GM12873 (cell line): ENCODE results near the gene DNPH1.

Experiments
- TF ChIP-seq, protein P1 (sequence below): IDR thresholded peaks from 2 replicates; pipeline ENCODE4 v1.5.1; 2012; ENCODE audit warnings: low read depth, mild to moderate bottlenecking, moderate library complexity, low read length, control low read depth; ENCODE audit not compliant: insufficient read depth; ENCODE audit errors: missing control alignments

Gene DNPH1

DNA sequence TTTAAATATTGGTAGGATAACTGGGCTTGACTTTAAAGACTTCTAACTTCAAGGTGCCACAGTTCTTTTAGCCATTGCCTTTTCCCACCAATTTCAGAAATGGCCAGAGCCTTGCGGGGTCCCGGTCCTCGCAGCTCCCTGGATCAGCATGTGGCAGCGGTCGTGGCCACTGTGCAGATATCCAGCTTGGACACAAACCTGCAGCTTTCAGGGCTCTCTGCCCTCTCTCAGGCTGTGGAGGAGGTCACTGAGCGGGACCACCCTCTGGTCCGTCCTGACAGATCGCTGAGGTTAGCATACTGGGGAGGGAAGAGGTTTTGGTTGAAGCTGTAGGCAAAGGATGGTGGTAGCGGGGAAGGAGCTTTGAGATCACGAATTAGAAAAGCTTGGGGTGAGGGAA is 40.9 kb downstream of the DNPH1 start:
- TF ChIP-seq, protein P1, sequence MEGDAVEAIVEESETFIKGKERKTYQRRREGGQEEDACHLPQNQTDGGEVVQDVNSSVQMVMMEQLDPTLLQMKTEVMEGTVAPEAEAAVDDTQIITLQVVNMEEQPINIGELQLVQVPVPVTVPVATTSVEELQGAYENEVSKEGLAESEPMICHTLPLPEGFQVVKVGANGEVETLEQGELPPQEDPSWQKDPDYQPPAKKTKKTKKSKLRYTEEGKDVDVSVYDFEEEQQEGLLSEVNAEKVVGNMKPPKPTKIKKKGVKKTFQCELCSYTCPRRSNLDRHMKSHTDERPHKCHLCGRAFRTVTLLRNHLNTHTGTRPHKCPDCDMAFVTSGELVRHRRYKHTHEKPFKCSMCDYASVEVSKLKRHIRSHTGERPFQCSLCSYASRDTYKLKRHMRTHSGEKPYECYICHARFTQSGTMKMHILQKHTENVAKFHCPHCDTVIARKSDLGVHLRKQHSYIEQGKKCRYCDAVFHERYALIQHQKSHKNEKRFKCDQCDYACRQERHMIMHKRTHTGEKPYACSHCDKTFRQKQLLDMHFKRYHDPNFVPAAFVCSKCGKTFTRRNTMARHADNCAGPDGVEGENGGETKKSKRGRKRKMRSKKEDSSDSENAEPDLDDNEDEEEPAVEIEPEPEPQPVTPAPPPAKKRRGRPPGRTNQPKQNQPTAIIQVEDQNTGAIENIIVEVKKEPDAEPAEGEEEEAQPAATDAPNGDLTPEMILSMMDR, result no peak

- TF ChIP-seq, protein P1, result no peak
Measured at GRCh38 chr6:43187821-43188220, 41.5 kb downstream of the DNPH1 start.

DNA sequence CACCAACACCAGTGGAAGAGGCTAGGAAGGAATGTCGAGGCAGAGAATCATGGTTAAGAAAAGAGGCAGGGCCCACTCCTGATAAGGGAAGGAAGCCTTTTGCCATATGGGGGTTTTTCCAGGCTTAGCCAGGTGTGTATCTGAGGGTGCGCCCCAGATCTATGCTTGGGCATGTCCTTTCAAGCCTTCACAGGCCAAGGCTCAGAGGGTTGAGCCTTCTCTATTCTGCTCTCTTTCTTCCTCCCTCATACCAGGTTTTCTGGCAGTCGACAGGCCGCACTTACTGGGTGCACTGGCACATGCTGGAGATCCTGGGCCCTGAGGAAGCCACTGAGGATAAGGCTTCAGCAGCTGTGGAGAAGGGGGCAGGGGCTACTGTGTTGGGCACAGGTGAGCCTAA is 42.6 kb downstream of the DNPH1 start:
- TF ChIP-seq, protein P1, result no peak

DNA sequence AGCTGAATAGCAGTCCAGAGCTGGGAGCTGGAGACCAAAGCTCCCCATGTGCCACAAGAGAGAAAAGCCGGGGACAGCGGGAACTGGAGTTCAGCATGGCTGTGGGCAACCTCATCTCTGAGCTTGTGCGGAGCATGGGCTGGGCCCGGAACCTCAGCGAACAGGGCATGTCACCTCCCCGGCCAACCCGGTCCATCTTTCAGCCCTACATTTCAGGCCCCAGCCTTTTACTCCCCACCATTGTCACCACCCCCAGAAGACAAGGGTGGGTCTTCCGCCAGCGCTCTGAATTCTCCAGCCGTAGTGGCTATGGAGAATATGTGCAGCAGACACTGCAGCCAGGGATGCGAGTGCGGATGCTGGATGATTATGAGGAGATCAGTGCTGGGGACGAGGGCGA is 43.3 kb downstream of the DNPH1 start:
- TF ChIP-seq, protein P1, result no peak

- TF ChIP-seq, protein P1, result no peak
Measured at GRCh38 chr6:43185391-43185985, 43.8 kb downstream of the DNPH1 start.

DNA sequence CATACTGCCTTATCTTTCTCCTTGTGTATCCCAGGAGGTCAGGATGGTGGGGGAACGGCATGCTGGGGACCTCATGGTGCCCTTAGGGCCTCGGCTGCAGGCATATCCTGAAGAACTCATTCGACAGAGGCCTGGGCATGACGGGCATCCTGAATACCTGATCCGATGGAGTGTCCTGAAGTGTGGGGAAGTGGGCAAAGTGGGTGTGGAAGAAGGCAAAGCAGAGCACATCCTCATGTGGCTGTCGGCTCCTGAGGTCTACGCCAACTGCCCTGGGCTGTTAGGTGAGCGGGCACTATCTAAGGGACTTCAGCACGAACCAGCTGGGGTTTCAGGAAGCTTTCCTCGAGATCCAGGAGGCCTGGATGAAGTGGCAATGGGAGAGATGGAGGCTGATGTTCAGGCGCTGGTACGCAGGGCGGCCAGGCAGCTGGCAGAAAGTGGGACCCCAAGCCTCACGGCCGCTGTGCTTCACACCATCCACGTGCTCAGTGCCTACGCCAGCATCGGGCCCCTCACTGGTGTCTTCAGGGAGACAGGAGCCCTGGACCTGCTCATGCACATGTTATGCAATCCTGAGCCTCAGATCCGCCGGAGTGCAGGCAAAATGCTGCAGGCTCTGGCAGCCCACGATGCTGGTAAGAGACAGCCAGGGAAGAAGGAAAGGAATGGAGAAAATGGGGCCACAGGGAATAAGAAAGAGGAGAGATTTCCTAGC is 44.9 kb downstream of the DNPH1 start:
- TF ChIP-seq, protein P1, result no peak

DNA sequence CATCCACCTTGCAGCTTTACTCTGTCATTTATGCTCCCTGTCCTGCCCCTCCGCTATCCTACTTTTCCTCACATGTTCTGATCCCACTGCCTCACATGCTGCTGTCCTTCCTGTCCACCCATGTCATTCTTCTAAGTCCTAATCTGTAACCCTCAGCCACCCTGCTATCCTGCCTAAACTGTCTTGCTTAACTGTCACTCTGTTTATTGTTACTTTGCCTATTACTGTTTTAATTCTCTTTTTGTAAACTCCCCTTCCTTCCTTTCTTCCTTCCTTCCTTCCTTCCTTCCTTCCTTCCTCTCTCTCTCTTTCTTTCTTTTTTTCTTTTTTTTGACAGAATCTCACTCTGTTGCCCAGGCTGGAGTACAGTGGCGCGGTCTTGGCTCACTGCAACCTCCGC is 45.8 kb downstream of the DNPH1 start:
- TF ChIP-seq, protein P1, result no peak
